ENCODE data around the gene CSF3. TPM values are rescaled to one million over a fixed set of nuclear protein-coding genes. Genes with fewer than 3 reads are reported as not detected.
A peak's percentile ranks its signal among the peaks of the same experiment; 100 is the strongest.

CSF3 gene
- total RNA-seq, 1 experiment from 2014 or later: not detected

DNA sequence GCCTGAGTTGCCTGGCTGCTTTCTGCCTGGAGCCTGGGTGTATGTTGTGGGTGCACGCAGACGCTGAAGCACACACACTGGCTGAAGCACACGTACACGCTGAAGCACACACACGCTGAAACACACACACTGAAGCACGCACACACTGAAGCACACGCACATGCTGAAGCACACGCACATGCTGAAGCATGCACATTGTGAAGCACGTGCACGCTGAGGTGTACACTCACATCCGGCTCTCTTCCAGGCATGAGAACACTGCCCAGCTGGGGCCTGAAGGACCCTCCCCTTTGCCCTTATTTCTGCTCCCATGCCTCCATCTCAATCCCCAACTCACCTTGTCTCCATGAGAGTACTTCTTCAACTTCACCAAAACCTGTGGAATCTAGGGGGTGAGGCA is 16.5 kb downstream of the CSF3 start:
- Histone ChIP-seq H3K36me3 (peaks cover 77% of the 10 kb centered on the region), H3K9me3 (no peaks in the 10 kb centered on the region), H3K27me3 (no peaks in the 10 kb centered on the region), H3K4me3 (no peak overlapping the region)
- DNase-seq: no peak

DNA sequence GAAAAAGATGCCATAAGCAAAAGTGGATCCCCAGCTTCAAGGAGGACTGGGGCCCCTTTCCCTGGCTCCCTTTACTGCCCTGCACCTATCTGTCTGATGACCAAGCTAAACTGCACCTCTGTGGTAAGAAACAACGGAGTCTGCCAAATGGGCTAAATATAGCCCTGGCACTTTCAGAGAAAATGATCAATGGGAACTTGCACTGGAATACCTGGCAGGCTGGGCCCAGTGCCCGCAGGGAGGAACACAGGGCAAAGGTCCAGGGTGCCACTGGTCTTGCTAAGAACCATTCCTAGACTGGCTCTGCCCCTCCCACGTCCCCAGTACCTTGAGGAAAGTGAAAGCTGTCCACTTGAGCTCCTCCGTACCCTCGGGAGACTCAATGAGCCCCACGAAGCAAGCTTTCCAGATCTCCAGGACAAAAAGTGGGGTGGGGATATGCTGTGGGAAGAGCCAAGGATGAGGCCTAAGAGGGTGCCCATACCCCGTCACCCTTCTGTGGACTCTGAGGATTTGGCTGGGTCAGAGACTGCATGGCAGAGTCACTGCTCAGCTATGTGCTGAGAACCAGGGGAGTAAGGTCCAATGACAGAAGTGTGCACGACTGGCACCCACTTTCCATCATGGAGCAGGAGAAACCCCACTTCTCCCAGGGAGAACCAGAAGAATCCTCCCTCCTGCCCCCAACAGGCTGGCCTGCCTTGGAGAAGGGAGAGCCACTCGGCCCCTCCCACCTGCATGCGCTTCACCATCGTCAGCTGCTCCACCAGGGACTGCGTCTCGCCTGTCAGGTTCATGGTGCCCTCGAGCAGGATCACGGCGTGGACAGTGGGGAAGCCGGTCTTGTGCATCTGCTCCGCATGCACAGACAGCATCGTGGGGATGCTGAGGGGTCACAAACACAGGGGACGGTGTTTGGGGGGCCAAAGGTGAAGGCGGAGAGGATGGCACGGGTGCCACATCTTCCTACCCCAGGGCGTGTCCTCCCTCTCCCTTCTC is 17.4 kb downstream of the CSF3 start:
- no peak for DNase-seq
- Histone ChIP-seq H3K27me3 (no peaks in the 10 kb centered on the region), H3K36me3 (peaks cover 72% of the 10 kb centered on the region), H3K9me3 (no peaks in the 10 kb centered on the region), H3K4me3 (no peak overlapping the region)

DNA sequence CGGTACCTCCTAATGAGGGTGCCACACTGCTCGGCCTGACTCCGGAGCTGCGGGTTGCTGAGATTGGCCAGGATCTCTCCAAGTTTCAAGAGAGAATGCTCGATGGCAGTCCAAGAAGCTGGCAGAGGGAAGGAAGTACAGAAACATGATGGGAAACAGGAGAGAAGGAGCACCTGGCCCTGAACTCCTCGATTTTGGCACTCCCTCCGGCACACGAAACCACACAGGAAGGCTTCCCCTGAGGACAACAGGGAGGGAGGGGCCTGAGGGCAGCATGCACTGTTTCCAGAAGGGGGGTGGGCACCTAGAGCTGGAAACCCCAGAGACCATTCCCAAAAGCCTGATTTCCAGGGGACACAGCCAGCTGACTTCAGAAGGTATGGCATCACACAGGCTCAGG is 18.1 kb downstream of the CSF3 start:
- H3K27me3 ChIP-seq: no peaks in the 10 kb centered on the region
- DNase-seq: no peak
- H3K4me3 ChIP-seq: no peak overlapping the region
- H3K9me3 ChIP-seq: no peaks in the 10 kb centered on the region
- H3K36me3 ChIP-seq: peaks cover 70% of the 10 kb centered on the region

DNA sequence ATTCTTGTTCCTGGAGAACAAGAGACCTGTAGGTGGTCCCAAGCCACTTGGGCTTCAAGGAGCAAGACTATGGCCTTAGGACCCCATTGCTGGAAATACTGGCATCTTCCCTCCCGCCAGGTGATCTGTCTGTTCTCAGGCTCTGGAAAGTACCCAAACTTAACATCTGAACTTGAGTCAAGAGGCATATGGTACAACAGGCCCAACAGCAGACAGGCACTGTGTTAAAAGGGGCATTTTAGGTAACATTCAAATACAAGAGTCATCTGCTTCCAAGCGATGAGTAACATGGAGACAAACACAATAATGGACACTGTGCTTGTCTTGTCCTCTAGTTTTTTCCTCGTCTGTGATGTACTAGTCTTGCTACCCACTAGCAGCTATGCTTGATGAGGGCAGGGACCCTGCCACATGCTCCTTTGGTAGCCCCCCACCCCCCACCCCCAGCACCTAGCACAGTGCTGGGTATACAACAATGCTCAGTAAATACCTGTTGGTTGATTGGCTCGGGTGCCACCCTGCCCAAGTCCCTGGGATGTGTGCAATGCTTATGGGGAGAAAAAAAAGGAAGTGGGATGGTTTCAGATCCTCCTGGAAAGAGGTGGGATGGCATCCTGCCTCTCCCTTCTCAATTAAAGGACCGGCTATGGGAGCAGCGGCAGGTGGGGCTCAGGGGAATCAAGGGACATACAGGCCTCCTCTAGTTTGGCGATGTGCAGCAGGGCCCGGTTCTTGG is 19.4 kb downstream of the CSF3 start:
- Histone ChIP-seq H3K9me3 (no peaks in the 10 kb centered on the region), H3K4me3 (no peak overlapping the region), H3K27me3 (no peaks in the 10 kb centered on the region), H3K36me3 (peaks cover 63% of the 10 kb centered on the region)
- DNase-seq: no peak

DNA sequence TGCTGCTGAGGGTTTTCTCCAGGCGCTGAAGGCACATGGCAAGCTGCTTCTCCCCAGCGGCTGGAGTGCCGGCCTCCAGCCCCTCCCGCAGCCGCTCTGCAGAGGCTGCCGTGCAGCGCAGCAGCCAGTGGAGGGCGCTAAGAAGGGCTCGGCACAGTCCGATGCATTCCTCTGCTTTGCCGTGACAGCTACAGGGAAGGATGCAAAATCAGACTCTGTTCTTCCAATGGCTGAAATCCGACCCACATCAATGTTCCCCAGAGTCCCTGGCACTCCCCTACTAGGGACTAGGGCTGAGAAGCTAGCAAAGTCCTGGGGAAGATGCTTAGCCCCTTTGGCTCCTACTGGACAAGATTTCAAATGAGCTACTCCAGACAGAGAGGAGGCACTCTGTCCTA is 19.9 kb downstream of the CSF3 start:
- DNase-seq: no peak
- peaks cover 60% of the 10 kb centered on the region for H3K36me3 ChIP-seq
- no peak overlapping the region for H3K4me3 ChIP-seq
- no peaks in the 10 kb centered on the region for H3K9me3 ChIP-seq
- H3K27me3 ChIP-seq: no peaks in the 10 kb centered on the region

DNA sequence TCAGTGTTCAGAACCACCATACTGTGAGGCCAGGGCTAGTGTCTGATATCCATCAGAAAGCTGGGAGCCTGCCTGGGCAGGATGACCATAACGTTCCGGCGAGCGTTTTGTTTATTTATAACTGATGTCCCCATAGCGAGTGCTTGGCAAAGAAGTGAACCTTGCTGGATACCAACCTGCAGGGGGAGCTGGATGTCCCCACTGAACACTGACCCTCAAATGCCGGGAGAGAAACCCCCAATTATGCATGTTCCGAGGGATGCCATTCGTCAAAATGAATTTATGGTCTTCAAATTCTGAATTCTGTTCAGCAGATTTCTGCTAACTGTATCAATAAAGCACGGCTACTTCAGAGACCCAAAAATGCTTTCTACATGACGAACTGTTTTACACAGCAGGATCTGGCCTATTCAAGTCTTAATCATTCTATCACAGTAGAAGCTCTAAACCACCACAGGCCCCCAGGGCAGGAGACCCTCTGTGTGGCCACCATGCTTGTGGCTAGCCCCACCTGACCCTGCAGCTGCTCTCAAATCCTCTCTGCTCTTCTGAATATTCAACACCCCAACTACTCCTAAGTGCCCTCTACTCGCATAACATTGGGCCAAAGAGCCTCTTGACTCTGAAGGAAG is 23.8 kb downstream of the CSF3 start:
- Histone ChIP-seq H3K27me3 (no peaks in the 10 kb centered on the region), H3K9me3 (no peaks in the 10 kb centered on the region), H3K4me3 (no peak overlapping the region), H3K36me3 (peaks cover 37% of the 10 kb centered on the region)
- peak; percentile 68 for DNase-seq

DNA sequence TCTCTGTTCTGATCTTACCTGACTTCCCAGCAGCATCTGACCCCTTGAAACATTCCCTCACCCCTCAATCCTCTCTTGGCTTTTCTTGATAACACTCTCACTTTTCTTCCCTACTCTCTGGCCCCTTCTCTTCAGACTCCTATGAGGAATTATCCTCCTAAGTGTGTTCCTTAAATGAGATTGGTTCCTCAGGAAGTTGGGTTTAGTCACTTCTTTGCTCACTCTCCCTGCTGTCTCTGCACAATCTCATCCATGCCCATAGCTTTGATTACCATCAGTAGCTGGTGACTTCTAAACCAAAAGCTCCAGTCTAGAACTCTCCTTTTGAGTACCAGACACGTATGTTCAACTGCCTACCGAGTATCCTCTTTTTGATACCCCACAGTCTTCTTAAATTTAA is 26.0 kb downstream of the CSF3 start:
- Histone ChIP-seq H3K9me3 (no peaks in the 10 kb centered on the region), H3K27me3 (no peaks in the 10 kb centered on the region), H3K36me3 (peaks cover 20% of the 10 kb centered on the region), H3K4me3 (no peak overlapping the region)
- no peak for DNase-seq

DNA sequence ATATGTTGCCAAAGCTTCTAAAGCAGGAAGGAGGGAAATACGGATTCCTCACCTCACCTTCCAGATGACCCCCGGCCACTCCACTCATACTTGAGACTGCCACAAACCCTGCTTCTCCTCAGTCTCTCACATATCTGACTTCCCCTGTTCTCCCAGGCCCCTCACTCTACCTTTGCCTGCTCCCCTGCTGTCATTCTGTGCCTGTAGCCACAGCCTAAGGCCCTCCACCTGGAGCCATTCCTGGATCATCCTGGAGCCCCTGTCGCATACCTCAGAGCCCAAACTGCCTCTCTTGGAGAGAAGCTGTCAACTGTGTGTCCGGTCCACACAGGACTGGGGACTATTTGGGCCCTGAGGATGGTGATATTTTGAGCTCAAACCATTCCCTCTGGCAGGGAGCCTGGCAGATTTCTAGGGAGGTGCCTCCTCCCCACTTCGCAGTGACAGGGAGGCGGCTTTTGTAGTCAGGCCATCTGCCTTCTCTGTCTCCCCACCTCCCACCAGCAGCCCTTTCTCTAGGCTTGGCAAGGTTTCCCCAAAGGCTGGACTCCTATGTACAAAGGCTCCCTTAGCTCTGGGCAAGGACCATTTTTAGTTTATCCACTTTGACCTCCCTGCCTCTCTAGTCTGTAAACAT is 41.3 kb downstream of the CSF3 start:
- Histone ChIP-seq H3K9me3 (no peaks in the 10 kb centered on the region), H3K36me3 (peaks cover 19% of the 10 kb centered on the region), H3K4me3 (no peak overlapping the region), H3K27me3 (no peaks in the 10 kb centered on the region)
- DNase-seq: no peak

DNA sequence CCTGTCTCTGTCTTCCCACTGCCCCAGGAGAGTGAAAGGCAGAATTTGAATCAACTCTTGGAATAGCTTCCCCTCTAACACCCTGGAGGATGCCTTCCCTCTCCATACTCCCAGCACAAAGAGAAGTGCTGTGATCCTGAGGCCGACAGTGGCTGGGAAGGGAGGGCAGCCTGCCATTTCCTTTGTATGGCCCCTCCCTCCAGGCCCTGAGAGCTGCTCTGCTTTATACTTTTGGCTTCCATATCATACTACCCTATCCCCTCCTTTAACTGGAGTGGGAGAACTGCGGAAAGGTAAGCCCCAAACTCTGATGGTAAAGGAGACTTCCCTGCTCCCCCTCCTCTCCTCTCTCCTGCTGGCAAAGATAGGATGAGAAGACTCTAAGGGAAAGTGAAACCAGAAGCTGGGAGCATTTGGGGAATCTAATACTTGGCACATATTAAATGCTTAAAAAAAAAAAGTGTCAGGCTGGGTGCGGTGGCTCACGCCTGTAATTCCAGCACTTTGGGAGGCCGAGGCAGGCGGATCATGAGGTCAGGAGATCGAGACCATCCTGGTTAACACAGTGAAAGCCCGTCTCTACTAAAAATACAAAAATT is 43.0 kb downstream of the CSF3 start:
- no peak overlapping the region for H3K4me3 ChIP-seq

DNA sequence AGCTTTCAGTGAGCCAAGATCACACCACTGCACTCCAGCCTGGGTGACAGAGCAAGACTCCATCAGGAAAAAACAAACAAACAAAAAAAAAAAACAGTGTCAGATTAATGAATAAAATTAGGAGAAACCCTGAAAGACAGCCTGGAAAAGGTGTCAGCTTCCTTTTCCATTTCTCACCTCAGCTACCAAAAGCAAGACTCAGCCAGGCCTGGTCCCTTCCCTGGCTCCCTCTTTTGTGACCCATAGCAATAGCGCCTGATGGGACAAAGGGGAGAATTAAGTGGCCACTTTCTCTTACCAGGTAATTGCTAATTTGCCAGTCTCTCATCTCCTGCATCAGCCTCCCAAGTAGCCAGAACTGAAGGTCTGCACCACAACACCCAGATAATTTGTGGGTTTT is 43.6 kb downstream of the CSF3 start:
- H3K9me3 ChIP-seq: no peaks in the 10 kb centered on the region
- no peaks in the 10 kb centered on the region for H3K36me3 ChIP-seq
- no peak for DNase-seq
- H3K27me3 ChIP-seq: no peaks in the 10 kb centered on the region
- H3K4me3 ChIP-seq: no peak overlapping the region

More for the DNA sequence above, 43.0 kb downstream of the CSF3 start:
- H3K27me3 ChIP-seq: no peaks in the 10 kb centered on the region
- no peaks in the 10 kb centered on the region for H3K9me3 ChIP-seq
- DNase-seq: no peak
- H3K36me3 ChIP-seq: peaks cover 1% of the 10 kb centered on the region

DNA sequence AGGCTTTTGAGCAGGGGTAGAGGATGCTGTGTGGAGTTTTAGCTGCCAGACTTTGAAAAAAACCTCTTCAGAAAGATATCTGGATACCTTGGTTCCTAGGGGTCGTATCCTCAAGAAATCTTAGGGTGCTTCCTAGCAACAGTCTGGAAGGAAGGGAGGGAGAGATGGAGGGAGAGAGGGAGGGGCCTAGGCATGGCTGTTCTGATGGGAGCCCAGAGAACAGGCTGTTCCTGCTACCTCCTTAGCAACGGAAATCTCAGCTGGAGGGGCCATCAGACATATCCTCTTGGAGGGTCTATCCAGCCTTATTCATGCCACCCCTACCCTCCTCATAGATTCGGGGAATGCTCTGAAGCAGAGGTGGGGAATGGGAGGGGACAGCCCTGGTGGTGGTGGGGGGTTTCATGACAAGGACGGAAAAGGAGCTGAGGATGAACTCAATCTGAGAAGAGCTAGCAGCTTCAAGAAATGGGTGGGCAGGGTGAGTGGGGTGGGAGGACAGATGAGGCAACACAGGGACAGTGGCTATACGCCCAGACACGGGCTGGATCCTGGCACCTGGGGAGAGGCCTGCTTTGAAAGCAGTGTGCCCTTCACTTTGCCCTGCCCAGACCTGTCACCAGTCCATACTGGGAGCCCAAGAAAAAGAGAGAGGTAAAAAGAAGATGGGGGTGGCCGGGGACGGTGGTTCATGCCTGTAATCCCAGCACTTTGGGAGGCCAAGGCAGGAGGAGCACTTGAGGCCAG is 44.7 kb downstream of the CSF3 start:
- Histone ChIP-seq H3K9me3 (no peaks in the 10 kb centered on the region), H3K4me3 (no peak overlapping the region), H3K27me3 (no peaks in the 10 kb centered on the region), H3K36me3 (no peaks in the 10 kb centered on the region)
- DNase-seq: no peak

DNA sequence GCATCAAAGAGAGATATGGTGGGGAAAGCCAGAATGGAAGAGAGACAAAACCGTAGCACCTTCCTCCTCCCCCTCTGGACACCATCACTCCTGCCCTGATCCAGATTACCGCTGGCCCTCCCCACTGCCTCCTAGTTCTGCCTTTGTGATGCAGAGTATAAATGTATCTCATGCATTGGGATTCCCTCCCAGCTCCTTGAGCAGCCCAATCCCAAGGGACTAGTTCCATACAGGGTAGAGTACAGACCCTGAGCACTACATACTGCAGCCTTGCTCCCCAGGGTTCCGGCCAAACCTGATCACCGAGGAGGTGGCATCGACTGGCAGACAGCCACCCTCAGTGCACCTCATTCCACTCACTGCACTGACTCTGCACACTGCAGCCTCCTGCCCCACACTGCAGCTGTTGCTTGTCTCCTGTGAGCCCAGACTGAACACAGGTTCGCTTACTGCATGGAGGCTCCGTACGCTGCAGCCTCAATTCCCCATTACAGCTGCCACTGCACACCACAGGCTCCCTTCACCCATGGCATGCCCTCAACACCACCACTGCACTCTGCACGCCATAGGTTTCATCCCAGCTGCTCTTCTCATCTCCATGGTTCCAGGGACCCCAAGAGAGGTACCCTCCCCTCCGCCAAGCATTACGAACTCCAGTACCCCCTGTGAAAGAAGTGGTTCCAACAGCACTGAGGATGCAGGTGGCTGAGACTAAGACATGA is 45.8 kb downstream of the CSF3 start:
- no peaks in the 10 kb centered on the region for H3K9me3 ChIP-seq
- H3K36me3 ChIP-seq: no peaks in the 10 kb centered on the region
- H3K4me3 ChIP-seq: no peak overlapping the region
- H3K27me3 ChIP-seq: no peaks in the 10 kb centered on the region
- no peak for DNase-seq

DNA sequence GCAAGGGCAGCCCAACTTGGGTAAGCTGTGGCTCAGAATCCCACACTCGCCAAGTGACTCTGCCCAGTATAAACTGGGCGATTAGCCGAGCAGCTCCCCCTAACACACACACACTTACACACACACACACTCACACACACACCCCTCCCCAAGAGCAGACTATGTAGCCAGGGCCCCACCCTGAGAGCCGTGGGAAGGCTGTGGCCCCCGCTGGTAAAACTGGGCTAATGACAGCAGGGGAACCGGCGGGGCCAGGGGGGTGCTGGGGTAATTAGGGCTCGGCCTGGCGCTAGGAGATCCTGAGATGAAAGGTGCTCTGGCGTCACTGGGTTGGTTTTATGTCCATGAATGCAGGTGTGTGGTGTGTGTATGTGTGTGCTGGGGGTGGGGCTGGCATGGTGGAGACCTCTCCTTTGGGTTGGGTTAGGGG is 46.4 kb downstream of the CSF3 start:
- DNase-seq: no peak
- H3K27me3 ChIP-seq: no peaks in the 10 kb centered on the region
- no peaks in the 10 kb centered on the region for H3K36me3 ChIP-seq
- no peak overlapping the region for H3K4me3 ChIP-seq
- H3K9me3 ChIP-seq: no peaks in the 10 kb centered on the region

DNA sequence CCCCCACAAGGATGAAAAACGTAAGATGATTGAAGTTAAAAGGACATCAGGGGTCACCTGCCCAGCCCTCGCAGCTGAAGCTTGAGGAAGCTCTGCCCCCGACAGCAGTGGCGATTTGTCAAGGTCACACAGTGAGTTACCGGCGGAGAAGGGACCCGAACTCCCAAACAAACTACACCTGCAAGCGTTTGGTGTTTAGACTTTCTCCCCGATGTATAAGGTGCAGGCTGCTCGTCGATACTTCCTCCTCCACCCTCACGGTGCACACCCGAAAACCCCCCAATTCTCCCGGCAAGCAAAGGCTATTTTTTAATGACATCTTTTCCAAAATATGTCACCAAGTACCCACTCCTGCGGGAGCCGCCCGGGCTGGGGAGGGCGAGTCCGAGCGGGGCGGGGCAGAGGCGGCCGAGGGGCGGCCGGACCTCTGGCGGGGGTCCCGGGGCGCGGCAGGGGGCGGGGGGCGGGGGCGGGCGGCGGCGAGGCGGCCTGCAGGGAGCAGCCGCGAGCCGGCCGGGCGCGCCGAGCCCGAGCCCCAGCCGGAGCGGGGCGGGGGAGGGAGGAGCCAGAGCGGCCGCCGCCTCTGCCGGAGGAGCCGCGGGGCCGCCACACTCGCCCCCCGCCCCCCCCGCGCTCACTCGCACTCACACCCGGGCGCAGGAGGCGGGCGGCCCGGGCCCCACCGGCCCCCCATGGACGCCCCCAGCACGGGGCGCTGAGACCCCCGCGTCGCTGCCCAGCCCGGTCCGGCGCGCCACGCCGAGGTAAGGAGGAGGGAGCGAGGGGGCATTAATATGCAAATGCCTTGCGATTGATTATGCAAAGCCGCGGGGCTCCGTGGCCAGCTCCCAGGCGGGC is 47.3 kb downstream of the CSF3 start, which contains the start of gene THRA:
Gene THRA, plus strand, starts transcription at position 637 of the 858 bp plus-strand sequence. CDS start 11,524 bp downstream, outside the sequence.
- no peaks in the 10 kb centered on the region for H3K27me3 ChIP-seq
- H3K9me3 ChIP-seq: no peaks in the 10 kb centered on the region
- H3K36me3 ChIP-seq: no peaks in the 10 kb centered on the region
- peak within 1 kb of the TSS; percentile 98 for H3K4me3 ChIP-seq
- peak; percentile 79 for DNase-seq
